Breast epithelium (tissue), 4 donors: Measurements from ENCODE around the gene GSTP1. TPM values are rescaled to one million over a fixed set of nuclear protein-coding genes. Genes with fewer than 3 reads are reported as not detected.
"Not testable (repeated sequence)": the region's sequence is repeated elsewhere in the genome, so short reads cannot be mapped to it uniquely, and the experiment has no call there.

Experiments used
- DNase-seq, 2 donors: peaks; one replicate each; pipeline ENCODE4 v3.0.0-alpha.2; 2019; ENCODE audit warnings: low spot score in 2 of 2
- H3K27ac ChIP-seq, 2 donors: fragments of 200-600 bp; sonication (generic) in 1 of 2; one replicate each; pipeline ENCODE4 v1.5.1; 2016 to 2019; ENCODE audit warnings: mild to moderate bottlenecking in 1 of 2
- H3K27me3 ChIP-seq, 2 donors: fragments of 200-600 bp; sonication (generic) in 1 of 2; one replicate each; pipeline versions ENCODE4 v1.5.1 to v1.6.0; 2017 to 2019; ENCODE audit warnings: control low read depth in 1 of 2, mild to moderate bottlenecking in 1 of 2
- H3K36me3 ChIP-seq: fragments of 200-600 bp; one replicate; pipeline ENCODE4 v1.5.1; 2019
- H3K4me1 ChIP-seq, 2 donors: fragments of 200-600 bp; sonication (generic); one replicate each; pipeline ENCODE4 v1.5.1; 2016 to 2019; ENCODE audit warnings: control low read depth in 1 of 2
- H3K4me3 ChIP-seq, 3 donors: fragments of 200-600 bp; sonication (generic); 1 replicate in 2 of 3; 2 replicates in 1 of 3; pipeline ENCODE4 v1.5.1; 2016 to 2019; ENCODE audit warnings: mild to moderate bottlenecking in 3 of 3, moderate library complexity in 2 of 3
- H3K9me3 ChIP-seq, 2 donors: fragments of 200-600 bp; sonication (generic) in 1 of 2; one replicate each; pipeline ENCODE4 v1.5.1; 2016 to 2019; ENCODE audit warnings: control low read depth in 1 of 2
- POLR2A ChIP-seq: fragments of 450-650 bp; IDR thresholded peaks from one replicate; pipeline ENCODE4 v1.6.1; 2016; ENCODE audit warnings: antibody characterized with exemption, mild to moderate bottlenecking, moderate library complexity
- POLR2AphosphoS5 ChIP-seq, 3 donors: sonication (generic); formaldehyde crosslinking; IDR thresholded peaks; one replicate each; pipeline ENCODE4 v1.6.1; 2017; ENCODE audit warnings: antibody characterized with exemption in 3 of 3
- intact Hi-C: fragments of 100-400 bp; cut with DNase I; formaldehyde crosslinking; loops from one replicate; pipeline ENCODE4 v1.15.1; 2023; ENCODE audit warnings: low total_unique reads
- total RNA-seq, 3 donors: library from RNA; depleted of rRNA; stranded (reverse); fragments of >200 nt; gene quantifications; one replicate each; pipeline ENCODE4 v1.1.0, GENCODE V29; 2016
- TF ChIP-seq, protein P1 (sequence below), 3 donors: fragments of 450-650 bp; IDR thresholded peaks; one replicate each; pipeline ENCODE4 v1.5.1; 2016 to 2017; ENCODE audit warnings: antibody characterized with exemption in 3 of 3, mild to moderate bottlenecking in 3 of 3, moderate library complexity in 3 of 3

GSTP1 gene
- total RNA-seq, 3 donors from 2014 or later, result 552 to 1,029 (median 1,013) TPM

DNA sequence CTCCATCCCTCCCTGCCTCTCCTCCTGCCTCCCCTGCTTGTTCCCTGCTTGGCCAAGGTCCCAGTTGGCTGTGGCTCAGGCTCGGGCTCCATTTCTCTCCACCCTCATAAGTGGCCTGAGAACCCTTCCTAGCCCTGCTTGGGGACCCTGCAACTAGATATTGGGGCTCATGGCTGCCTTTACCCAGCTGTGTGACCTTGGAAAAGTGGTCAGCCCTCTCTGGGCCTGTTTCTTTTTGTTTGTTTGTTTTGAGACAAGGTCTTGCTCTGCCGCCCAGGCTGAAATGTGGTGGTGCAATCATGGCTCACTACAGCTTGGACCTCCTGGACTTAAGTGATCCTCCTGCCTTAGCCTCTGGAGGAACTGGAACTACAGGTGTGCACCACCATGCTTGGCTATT is 40.0 kb upstream of the GSTP1 start:
- Histone ChIP-seq H3K4me1 (no peaks in the 10 kb centered on the region), H3K27me3 (no peaks in the 10 kb centered on the region), H3K4me3 (no peak overlapping the region), H3K27ac (no peak overlapping the region), H3K36me3 (no peaks in the 10 kb centered on the region), H3K9me3 (no peaks in the 10 kb centered on the region)
- TF ChIP-seq, protein P1, sequence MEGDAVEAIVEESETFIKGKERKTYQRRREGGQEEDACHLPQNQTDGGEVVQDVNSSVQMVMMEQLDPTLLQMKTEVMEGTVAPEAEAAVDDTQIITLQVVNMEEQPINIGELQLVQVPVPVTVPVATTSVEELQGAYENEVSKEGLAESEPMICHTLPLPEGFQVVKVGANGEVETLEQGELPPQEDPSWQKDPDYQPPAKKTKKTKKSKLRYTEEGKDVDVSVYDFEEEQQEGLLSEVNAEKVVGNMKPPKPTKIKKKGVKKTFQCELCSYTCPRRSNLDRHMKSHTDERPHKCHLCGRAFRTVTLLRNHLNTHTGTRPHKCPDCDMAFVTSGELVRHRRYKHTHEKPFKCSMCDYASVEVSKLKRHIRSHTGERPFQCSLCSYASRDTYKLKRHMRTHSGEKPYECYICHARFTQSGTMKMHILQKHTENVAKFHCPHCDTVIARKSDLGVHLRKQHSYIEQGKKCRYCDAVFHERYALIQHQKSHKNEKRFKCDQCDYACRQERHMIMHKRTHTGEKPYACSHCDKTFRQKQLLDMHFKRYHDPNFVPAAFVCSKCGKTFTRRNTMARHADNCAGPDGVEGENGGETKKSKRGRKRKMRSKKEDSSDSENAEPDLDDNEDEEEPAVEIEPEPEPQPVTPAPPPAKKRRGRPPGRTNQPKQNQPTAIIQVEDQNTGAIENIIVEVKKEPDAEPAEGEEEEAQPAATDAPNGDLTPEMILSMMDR (IDR thresholded peaks at IDR 0.05), result no peak
- no peak for TF ChIP-seq POLR2AphosphoS5 (IDR thresholded peaks at IDR 0.05)
- TF ChIP-seq POLR2A, result no peak
- intact Hi-C loops, result no loop called here
- no peak for DNase-seq

DNA sequence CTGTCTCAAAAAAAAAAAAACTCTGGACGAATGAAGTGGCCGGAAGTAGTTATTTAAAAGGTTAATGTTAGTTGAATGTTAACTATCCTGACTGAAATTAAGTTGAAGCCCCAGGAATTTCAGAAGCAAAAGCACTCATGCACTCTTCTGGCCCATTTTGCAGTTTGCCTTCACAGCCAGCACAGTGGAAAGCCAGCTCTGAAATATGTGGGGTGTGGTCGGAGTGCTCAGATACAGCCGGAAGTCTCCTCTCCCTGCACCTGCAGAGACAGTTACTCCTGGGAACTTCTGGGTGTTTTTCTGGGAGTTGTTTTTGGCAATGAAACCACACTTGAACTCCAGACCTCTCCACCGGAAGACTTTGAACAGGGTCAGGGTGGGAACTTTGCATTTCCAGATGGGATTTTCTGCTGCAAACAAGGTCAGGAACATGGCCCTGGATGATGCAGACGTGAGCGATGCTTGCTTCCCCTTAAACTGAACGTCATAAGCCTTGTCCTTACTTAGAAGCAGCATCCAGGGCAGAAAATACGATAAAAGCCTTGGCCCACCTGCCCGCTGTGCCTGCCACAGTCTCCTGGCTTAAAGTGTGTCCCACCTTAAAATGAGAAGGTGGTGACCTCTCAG is 38.9 kb upstream of the GSTP1 start:
- Histone ChIP-seq H3K9me3 (no peaks in the 10 kb centered on the region), H3K27me3 (no peaks in the 10 kb centered on the region), H3K27ac (no peak overlapping the region), H3K36me3 (no peaks in the 10 kb centered on the region), H3K4me3 (no peak overlapping the region), H3K4me1 (no peaks in the 10 kb centered on the region)
- no peak for DNase-seq
- no peak for TF ChIP-seq POLR2AphosphoS5 (IDR thresholded peaks at IDR 0.05)
- TF ChIP-seq POLR2A, result no peak
- TF ChIP-seq, protein P1 (IDR thresholded peaks at IDR 0.05), result no peak
- intact Hi-C loops, result loop anchor here (1.0 kb wide), 1 partner anchor 9 kb away; no protein-coding TSS in a partner anchor

DNA sequence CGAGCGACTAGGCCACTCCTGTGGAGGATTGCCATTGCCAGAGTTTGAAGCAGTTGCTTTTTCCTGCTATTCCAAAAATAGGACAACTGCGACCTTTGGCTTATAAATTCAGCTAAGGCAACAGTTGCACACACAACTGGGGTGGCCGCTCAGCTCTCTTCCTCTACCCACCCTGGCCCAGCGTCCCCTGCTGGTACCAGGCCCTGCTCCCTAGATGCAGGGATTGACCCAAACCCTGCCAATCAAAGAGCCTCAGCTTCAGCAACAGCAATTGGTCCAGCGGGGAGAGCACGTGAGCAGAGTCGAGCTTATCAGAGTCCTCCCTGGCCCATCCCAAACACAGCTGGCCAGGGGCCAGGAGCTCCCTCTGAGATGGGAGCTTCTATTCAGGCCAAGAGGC is 38.3 kb upstream of the GSTP1 start:
- no peak for DNase-seq
- H3K27ac ChIP-seq, result no peak overlapping the region
- intact Hi-C loops, result no loop called here
- H3K9me3 ChIP-seq, result no peaks in the 10 kb centered on the region
- no peaks in the 10 kb centered on the region for H3K27me3 ChIP-seq
- H3K4me3 ChIP-seq, result no peak overlapping the region
- no peaks in the 10 kb centered on the region for H3K4me1 ChIP-seq
- no peaks in the 10 kb centered on the region for H3K36me3 ChIP-seq
- TF ChIP-seq, protein P1 (IDR thresholded peaks at IDR 0.05), result no peak
- TF ChIP-seq POLR2A (no peak), POLR2AphosphoS5 (IDR thresholded peaks at IDR 0.05) (no peak)

DNA sequence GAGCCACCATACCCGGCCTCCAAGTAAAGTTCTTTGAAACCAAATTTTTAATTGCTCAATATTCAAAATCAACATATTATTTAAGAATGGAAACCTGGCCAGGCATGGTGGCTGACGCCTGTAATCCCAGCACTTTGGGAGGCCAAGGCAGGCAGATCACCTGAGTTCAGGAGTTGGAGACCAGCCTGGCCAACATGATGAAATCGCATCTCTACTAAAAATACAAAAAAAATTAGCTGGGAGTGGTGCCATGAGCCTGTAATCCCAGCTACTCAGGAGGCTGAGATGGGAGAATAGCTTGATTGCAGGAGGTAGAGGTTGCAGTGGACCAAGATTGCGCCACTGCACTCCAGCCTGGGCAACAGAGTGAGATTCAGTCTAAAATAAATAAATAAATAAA is 35.5 kb upstream of the GSTP1 start:
- intact Hi-C loops, DNase-seq, H3K36me3 ChIP-seq, H3K27ac ChIP-seq, H3K4me1 ChIP-seq, H3K4me3 ChIP-seq, H3K27me3 ChIP-seq, H3K9me3 ChIP-seq: not testable (repeated sequence)

DNA sequence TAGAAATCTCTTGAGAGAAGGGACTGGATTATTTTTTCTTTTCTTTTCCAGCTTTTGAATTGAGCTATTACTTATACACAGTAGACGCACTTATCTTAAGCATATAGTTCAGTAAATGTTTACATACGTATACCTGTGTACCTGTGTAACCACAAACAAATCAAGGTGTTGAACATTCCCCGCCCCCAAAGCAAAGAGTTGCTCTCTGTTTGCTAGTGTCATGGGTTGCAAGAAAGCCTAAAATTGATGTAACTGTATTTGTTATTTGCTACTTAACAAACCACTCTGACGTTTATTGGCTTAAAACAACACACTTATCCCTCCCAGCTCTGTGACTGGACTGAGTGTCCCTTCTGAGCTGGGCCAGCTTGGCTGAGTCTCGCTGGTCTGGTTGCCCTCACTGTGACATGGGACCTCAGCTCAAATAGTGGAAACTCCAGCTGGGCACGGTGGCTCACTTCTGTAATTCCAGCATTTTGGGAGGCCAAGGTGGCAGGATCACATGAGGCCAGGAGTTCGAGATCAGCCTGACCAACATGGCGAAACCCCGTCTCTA is 35.0 kb upstream of the GSTP1 start:
- no peak overlapping the region for H3K4me3 ChIP-seq
- no peaks in the 10 kb centered on the region for H3K27me3 ChIP-seq
- no peak for TF ChIP-seq POLR2AphosphoS5 (IDR thresholded peaks at IDR 0.05)
- TF ChIP-seq POLR2A, result no peak
- TF ChIP-seq, protein P1 (IDR thresholded peaks at IDR 0.05), result no peak
- intact Hi-C loops, result no loop called here
- no peaks in the 10 kb centered on the region for H3K36me3 ChIP-seq
- DNase-seq, result no peak
- H3K4me1 ChIP-seq, result no peaks in the 10 kb centered on the region
- no peak overlapping the region for H3K27ac ChIP-seq
- peaks cover 0 to 5% of the 10 kb centered on the region in 2 donors for H3K9me3 ChIP-seq
